ENCODE results near the gene TSNAXIP1.

DNA sequence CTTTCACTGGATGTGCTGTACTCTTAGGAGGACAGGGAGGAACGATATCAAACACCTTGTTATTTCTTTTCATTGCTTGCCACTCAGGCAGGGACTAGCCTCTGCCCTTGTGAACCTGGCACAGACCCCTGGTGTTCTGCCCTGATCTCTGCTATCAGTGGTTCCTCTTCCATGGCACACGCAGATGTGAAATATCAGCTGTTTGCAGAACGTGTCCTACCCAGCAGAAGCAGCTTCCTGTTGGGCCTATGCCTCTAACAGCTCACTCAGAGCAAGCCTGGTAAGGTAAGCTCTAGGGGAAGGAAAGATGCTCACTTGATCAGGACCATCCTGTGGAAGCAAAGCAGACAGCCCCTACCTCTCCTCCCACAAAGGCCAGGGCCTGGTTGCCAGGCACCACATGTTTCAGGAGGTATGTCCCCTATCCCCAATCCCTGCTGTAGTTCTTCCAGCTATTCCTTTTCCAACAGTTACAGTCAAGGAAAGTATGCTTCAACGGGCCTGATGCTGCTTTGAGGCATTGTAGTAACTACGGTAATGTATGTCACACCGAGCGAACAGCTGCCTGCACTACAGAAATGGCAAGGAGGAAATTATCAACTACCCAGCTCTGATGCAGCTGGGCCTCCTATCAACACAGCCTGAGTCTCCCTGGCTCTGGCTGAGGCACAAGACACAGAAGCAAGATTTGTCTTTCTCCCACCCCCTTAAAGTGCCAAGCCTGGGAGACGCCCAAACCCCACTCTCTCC is 46.3 kb upstream of the TSNAXIP1 start:
- TF ChIP-seq, protein P1, sequence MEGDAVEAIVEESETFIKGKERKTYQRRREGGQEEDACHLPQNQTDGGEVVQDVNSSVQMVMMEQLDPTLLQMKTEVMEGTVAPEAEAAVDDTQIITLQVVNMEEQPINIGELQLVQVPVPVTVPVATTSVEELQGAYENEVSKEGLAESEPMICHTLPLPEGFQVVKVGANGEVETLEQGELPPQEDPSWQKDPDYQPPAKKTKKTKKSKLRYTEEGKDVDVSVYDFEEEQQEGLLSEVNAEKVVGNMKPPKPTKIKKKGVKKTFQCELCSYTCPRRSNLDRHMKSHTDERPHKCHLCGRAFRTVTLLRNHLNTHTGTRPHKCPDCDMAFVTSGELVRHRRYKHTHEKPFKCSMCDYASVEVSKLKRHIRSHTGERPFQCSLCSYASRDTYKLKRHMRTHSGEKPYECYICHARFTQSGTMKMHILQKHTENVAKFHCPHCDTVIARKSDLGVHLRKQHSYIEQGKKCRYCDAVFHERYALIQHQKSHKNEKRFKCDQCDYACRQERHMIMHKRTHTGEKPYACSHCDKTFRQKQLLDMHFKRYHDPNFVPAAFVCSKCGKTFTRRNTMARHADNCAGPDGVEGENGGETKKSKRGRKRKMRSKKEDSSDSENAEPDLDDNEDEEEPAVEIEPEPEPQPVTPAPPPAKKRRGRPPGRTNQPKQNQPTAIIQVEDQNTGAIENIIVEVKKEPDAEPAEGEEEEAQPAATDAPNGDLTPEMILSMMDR (IDR thresholded peaks at IDR 0.05): no peak
- TF ChIP-seq POLR2A (IDR thresholded peaks at IDR 0.05): no peak

All from Peyer's patch (tissue), 4 donors.